NCI-H2227 (cell line): Measurements from ENCODE around the gene ABCA5.

Source experiments
- DNase-seq: peaks from one replicate; lab custom pipeline; 2025; ENCODE audit not compliant: unreplicated experiment; lab: John Stamatoyannopoulos, UW

ABCA5 gene, protein sequence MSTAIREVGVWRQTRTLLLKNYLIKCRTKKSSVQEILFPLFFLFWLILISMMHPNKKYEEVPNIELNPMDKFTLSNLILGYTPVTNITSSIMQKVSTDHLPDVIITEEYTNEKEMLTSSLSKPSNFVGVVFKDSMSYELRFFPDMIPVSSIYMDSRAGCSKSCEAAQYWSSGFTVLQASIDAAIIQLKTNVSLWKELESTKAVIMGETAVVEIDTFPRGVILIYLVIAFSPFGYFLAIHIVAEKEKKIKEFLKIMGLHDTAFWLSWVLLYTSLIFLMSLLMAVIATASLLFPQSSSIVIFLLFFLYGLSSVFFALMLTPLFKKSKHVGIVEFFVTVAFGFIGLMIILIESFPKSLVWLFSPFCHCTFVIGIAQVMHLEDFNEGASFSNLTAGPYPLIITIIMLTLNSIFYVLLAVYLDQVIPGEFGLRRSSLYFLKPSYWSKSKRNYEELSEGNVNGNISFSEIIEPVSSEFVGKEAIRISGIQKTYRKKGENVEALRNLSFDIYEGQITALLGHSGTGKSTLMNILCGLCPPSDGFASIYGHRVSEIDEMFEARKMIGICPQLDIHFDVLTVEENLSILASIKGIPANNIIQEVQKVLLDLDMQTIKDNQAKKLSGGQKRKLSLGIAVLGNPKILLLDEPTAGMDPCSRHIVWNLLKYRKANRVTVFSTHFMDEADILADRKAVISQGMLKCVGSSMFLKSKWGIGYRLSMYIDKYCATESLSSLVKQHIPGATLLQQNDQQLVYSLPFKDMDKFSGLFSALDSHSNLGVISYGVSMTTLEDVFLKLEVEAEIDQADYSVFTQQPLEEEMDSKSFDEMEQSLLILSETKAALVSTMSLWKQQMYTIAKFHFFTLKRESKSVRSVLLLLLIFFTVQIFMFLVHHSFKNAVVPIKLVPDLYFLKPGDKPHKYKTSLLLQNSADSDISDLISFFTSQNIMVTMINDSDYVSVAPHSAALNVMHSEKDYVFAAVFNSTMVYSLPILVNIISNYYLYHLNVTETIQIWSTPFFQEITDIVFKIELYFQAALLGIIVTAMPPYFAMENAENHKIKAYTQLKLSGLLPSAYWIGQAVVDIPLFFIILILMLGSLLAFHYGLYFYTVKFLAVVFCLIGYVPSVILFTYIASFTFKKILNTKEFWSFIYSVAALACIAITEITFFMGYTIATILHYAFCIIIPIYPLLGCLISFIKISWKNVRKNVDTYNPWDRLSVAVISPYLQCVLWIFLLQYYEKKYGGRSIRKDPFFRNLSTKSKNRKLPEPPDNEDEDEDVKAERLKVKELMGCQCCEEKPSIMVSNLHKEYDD (N-terminal part only)

DNA sequence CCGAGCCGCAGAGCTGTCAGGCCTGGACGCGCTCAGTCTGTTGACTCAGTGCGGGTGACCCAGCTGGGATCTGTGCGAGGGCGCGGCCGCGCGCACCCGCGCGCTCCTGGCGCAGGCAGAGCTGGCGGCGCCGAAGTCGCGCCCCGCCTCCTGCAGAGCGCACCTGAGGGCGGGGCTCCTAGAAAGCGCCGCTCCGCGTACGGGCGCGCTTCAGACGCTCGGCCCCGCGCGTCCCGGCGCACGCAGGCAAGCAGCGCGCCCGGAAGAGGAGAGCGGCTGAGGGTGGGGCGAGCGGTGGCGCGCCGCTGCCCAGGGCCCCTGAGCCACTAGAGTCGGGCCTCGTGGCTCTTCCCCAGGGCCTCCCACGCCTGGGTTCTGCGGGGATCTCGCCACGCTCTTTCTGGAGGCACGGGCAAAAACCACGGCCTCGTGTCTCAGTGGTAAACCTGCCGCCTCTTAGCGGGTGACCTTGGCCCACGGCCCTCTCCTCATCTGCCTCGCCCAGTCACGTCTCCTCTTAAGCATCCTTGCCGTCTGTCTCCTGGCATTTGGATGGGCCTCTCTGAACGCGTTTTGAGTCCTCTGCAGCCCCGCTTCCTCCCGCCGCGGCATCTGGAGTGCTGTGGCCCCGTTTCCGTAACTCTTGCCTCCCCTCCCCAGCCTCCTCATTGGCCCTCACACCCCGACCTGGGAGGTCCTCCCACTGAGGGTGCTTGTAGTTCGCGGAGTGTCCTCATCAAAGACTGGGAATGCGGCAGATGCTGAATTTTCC is at the start of gene ABCA5:
TSS of gene ABCA5 (minus strand) at position 74 of the 772 bp plus-strand sequence. CDS start 12,718 bp downstream, outside the sequence.
- DNase-seq = peak; percentile 96

DNA sequence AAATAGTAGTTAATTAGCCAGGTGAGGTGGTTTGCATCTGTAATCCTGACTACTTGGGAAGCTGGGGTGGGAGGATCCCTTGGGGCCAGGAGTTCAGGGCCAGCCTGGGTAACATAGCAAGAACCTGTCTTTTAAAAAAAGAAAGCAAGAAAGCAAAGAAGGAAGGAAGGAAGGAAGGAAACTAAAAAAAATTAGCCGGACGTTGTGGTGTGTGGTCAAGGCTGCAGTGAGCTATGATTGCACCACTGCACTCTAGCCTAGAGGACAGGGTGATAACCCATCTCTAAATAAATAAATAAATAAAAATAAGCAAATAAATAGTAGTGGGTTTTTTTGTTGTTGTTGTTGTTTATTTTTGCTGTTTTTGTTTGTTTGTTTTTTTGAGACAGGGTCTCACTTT is 48.3 kb upstream of the ABCA5 start:
- no peak for DNase-seq

DNA sequence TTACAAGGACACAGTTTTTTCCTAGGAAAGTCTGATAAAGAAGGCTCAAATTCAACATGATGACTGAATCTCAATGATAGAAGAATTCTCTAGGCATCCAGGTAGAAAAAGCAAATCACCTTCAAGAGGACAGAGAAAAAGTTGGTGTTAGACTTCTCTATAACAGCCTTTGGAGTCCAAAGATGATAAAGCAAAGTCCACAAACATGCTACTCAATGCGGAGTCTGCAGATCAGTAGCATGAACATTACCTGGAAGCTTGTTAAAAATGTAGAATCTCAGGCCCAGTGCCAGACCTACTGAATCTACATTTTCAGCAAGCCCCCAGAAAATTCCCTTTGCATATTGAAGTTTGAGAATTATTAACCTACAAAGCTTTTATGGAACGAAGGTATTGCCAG is 46.1 kb upstream of the ABCA5 start:
- no peak for DNase-seq

DNA sequence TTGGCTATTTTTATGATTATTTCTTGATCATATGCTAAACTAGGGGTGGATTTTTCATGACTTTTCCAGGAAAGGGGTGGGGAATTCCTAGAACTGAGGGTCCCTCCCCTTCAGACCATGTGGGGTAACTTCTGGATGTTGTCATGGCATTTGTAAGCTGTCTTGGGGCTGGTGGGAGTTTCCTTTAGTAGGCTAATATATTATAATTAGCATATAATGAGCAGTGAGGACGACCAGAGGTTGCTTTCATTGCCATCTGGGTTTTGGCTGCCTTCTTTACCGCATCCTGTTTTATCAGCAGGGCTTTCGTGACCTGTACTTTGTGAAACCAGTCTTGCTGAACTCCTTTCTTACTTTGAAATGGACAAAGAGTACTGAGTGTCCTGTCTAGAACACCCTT is 40.4 kb upstream of the ABCA5 start:
- DNase-seq = no peak

DNA sequence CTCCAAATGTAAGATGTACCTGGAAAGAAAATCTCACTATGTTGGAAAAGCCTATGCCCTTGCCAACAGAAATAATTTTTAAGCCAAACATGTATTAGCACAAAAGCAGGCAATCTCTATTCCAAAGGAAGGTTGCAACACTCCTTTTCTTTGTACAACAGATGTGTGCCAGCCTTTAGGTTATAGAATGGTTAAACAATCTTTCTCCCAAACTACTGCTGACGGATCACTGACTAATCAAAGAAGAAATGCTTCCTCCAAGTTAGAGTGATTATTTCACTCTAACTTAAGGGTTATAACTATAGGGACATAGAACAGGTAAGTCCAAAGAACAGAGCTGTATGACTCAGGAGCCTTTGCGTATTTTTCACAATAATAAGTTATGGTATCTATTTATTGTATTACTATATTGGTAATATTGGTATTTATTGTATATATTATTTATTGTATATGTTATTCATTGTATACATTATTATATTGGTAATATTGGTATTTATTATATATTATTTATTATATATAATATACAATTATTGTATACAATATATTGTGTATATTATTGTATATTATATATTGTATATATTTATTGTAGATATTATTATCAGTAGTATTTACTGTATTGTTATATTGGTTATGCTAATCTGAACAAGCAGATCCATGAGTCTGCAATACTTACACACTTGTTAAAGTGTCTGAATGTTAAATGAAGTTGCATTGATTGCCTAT is 36.7 kb upstream of the ABCA5 start:
- DNase-seq = no peak

DNA sequence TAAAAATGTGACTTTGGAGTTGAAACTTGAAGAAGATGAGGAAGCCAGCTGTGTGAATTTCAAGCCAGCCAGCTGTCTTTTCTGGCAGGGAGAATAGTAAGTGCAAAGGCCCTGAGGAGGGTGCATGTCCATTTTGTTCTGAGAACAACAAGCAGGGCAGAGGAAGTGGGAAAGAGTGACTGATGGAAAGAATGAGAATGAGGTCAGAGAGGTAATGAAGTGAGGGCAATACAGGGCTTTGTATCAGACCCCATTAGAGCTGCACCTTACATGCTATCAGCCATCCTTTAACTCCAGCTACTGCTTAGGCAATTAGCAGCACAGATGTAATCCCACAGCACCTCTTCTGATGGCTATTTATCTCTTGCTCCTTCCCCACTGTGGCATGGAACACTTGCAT is 34.2 kb upstream of the ABCA5 start:
- no peak for DNase-seq

DNA sequence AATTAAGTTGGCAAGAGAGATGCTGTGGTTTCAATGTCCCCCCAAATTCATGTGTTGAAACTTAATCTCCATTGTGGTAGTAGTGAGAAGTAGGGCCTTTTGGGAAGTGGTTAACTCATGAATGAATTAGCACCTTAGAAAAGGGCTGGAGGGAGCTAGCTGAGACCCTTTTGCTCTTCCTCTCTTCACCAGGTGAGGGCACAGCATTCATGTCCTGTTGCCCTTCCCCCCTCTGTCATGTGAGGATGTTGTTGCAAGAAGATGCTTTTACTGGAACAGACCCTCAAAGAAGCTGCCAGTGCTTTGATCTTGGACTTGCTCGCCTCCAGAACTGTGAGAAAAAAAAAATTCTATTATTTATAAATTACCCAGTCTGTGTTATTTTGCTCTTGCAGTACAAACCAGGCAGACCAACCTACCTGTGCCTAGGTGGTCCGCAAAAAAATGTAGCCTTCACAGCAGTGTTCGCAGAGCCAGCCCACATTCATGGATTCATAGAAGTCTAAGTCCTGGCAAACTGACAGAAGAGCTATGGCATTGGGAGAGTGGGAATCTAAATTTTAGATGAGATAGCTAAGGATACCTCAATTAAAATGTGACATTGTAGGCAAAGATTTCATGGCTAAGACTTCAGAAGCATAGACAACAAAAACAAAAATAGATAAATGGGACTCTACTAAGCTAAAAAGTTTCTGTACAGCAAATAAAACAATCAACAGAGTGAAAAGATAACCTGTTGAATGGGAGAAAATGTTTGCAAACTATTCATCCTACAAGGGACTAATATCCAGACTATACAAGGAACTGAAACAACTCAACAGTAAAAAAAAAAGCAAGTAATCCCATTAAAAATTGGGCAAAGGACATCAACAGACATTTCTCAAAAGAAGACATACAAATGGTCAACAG is 32.0 kb upstream of the ABCA5 start:
- peak; percentile 11 for DNase-seq

DNA sequence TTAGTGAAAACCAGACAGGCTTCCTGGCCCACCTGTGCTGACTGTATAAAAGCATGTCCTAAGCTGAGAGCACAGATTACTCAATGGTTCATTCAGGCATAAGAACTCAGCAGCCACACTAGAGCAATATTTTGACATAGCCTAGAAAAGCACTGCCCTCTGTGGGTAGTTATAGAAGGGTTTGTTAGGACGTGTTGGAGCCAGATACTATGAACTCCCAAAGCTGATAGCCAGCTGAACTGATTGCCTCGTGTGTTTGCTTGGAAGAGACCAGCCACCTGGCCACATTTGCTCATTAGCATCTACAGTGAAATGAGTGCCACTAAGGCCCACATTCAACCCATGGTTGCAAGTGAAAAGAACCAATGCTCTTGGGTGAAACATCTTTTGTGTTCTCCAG is 30.8 kb upstream of the ABCA5 start:
- no peak for DNase-seq

DNA sequence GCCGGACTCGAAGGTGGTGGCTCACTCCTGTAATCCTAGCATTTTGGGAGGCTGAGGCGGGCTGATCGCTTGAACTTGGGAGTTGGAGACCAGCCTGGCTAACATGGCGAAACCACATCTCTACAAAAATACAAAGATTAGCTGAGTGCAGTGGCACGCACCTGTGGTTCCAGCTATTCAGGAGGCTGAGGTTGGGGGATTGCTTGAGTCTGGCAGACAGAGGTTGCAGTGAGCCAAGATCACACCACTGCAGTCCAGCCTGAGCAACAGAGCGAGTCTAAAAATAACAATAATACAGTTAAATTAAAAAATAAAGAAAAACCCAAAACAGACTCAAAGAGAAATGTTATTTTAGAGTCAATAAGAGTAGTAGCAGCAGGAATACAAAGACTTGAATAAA is 29.7 kb upstream of the ABCA5 start:
- DNase-seq = no peak

DNA sequence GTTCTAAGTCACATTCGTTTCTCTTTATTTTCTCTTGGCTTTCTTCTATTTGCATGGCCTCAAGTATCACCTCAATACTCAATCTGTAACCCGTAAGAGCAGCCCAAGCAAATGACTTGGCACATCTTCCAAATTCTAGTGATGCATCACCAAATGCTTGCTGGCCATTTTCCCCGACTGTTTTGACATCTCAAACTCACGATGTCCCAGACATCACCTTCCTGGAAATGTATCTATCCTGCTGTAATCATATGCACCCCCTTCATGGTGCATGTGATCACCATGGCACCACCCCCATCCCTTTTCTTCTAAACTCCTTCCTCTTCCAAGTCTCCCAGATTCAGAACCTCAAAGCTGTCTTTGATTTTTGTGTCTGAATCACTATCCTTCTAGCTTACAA is 24.0 kb upstream of the ABCA5 start:
- no peak for DNase-seq

DNA sequence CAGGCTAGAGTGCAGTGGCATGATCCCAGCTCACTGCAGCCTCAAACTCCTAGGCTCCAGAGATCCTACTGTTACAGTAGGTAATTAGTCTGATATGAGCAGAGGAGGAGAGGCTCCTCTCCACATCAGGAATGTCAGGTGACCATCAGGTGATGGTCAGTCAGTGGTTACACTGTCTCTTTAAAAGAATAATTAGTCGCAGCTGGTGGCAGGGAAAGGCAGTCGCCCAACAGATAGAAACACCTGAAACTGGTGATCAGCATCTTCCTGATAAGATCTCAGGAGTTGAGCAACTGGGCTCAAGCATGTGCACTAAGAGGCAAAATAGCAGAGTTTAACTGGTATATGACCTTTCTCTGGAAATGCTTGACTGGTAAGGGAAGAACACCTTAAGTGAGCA is 21.5 kb upstream of the ABCA5 start:
- no peak for DNase-seq

DNA sequence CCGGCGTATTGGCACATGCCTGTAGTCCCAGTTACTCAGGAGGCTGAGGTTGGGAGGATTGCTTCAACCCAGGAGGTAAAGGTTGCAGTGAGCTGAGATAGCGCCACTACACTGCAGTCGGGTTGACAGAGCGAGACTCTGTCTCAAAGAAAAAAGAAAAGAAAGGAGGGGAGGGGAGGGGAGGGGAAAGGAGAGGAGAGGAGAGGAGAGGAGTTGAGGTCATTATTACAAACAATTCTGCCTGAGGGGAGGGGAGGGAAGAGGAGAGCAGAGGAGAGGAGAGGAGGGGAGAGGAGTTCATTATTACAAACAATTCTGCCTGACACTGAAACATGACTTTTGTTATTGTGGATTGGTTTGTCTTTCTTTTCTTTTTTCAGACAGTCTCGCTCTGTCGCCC is 19.8 kb upstream of the ABCA5 start:
- no peak for DNase-seq

DNA sequence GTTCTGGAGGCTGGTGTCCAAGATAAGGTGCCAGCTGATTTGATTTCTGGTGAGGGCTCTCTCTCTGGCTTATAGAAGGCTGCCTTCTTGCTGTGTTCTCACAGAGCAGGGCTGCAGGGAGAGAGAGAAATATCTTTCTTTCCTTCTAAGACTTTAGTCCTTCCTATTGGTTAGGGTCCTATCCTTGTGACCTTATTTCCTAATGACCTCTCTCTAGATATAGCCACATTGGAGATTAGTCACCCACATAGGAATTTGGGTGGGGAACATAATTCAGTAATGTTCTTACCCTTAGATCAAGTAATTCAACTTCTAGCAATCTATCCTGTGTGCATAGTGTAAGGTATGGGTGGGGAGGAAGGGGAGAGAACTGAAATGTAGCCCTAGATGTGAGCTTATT is 18.0 kb upstream of the ABCA5 start:
- no peak for DNase-seq

DNA sequence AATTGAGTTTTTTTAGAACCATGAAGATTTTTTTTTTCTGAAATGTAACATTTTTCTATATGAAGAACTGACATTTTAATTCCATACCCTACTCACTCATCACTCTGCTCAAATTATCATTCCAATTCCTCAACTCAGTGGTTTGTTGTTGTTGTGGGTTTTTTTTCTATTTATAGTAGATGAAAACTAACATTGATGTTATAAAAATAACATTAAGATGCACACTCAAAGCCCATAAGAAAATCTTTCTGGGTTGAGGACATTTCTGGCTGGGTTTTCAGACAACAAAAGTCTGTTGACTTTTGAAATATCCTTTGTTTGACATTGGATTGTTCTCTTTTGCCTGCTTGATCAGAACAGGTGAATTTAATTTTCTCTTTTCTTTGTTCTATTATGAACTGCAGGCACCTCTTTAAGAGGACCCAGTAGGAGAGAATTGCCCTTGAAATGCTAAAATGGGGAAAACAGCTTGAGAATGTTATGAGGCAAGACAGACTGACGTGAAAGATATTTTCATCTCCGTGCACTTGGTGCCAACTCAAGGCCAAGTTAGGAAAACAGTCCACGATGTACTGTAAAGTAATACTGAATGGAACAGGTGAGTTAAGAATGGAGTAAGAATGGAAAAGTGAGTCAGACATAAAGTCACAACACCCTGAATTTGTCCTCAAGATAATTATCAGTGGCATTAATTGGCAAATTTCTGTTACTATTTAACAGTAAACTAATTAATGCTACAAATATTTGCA is 16.1 kb upstream of the ABCA5 start:
- DNase-seq = no peak

DNA sequence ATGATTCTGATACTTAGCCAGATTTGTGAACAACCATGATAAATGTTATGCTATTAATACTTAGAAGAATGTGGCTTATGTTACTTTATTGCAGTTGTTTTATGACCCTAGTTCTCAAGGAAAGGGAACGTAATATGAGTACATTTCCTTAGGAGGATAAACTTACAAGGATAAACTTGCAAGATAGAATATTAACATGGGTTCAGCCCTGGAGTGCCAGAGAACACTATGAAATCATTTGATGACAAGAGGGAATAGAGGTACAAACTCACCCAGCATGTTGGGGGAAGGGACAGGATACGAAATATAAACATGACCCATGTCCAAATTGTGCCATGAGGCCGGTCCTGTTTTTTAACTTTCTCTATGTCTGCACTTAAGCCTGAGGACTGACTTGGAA is 13.0 kb upstream of the ABCA5 start:
- no peak for DNase-seq

DNA sequence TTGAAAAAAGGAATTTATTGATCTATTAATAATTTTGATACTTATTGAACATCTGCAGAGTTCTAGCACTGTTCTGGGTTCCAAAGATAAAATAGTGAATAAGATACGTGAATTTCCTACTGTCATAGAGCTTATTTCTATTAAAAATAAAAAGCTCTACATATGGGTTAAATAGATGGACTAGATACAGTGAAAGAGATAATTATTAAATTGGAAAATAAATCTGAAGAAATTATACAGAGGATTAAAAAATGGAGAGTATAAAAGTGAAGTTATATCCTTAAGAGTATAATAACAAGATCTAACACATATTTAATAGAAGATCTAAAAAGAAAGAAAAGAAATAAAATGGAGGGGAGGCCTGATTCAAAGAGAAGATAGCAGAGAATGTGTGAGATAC is 10.1 kb upstream of the ABCA5 start:
- no peak for DNase-seq

DNA sequence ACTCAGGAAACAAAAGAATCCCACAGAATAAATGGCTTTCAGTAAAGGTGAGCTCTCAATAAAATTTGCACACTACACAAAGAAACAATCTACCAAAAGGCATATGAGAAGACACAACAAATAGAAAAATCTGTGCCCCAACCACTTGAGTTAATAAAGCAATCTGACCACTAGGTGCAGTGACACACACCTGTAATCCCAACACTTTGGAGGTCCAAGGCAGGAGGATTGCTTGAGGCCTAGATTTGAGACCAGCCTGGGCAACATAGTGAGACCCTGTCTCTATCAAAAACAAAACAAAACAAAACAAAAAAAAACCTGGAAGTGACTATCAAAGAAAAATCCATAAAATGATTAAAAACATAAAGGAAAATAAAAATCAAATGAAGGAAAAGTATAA is 9.6 kb upstream of the ABCA5 start:
- no peak for DNase-seq

DNA sequence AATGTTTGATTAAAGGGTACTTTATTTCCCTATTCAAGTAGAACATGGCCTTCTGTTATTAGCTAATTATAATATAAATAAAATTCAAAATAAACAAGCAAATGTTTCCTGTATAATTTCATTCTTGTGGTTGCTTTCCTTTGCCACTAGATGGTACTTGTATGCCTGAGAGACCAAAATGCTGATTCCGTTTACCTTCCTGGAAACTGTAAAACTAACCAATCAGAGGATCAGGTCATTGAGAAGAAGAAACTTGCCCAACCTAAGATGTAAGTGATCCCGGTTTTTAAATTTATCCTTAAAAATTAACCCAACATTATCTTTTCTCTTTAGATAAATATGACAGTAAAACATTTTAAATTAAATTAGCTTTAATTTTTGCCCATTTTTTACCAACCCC is 8.1 kb upstream of the ABCA5 start:
- DNase-seq = no peak
